Peyer's patch (tissue), 4 donors: ENCODE results near the gene SRA1. TPM values are rescaled to one million over a fixed set of nuclear protein-coding genes. Genes with fewer than 3 reads are reported as not detected.

Experiments used
- DNase-seq, 3 donors: peaks; one replicate each; pipeline ENCODE4 v3.0.0-alpha.2; 2017 to 2019
- H3K27ac ChIP-seq, 4 donors: fragments of 200-600 bp; sonication (generic); one replicate each; pipeline ENCODE4 v1.5.1; 2016 to 2019
- H3K27me3 ChIP-seq, 2 donors: fragments of 200-600 bp; sonication (generic); one replicate each; pipeline ENCODE4 v1.5.1; 2019
- H3K36me3 ChIP-seq, 3 donors: fragments of 200-600 bp; sonication (generic); one replicate each; pipeline ENCODE4 v1.5.1; 2016 to 2019
- H3K4me1 ChIP-seq, 4 donors: fragments of 200-600 bp; sonication (generic); one replicate each; pipeline ENCODE4 v1.5.1; 2016 to 2019
- H3K4me3 ChIP-seq, 4 donors: fragments of 200-600 bp; sonication (generic); 1 replicate in 3 of 4; 2 replicates in 1 of 4; pipeline ENCODE4 v1.5.1; 2016 to 2019; ENCODE audit warnings: mild to moderate bottlenecking in 1 of 4
- H3K9me3 ChIP-seq, 4 donors: fragments of 200-600 bp; sonication (generic); one replicate each; pipeline ENCODE4 v1.5.1; 2016 to 2019; ENCODE audit warnings: mild to moderate bottlenecking in 1 of 4
- CTCF ChIP-seq, 6 experiments: fragments of 450-650 bp in 4 of 6; fragments of 200-600 bp in 2 of 6; sonication (generic) in 1 of 6; IDR thresholded peaks; one replicate each; pipeline ENCODE4 v1.5.1; 2017 to 2019; ENCODE audit warnings: antibody characterized with exemption in 6 of 6, mild to moderate bottlenecking in 3 of 6, moderate library complexity in 1 of 6
- POLR2A ChIP-seq, 2 donors: fragments of 450-650 bp; IDR thresholded peaks; one replicate each; pipeline ENCODE4 v1.5.1; 2017; ENCODE audit warnings: antibody characterized with exemption in 2 of 2, mild to moderate bottlenecking in 2 of 2, moderate library complexity in 2 of 2
- small RNA-seq, 2 donors: library from RNA; depleted of rRNA; stranded (forward); fragments of <200 nt; gene quantifications; one replicate each; pipeline ENCODE3, GENCODE V24; 2016
- total RNA-seq, 4 donors: library from RNA; depleted of rRNA; stranded (reverse); fragments of >200 nt; gene quantifications; one replicate each; pipeline ENCODE4 v1.1.0, GENCODE V29; 2016

Gene SRA1
- total RNA-seq, 4 donors from 2014 or later = 19.8 to 38.6 (median 27.5) TPM

- H3K4me1 ChIP-seq = no peaks in the 10 kb centered on the region
- no peaks in the 10 kb centered on the region for H3K9me3 ChIP-seq
- H3K27me3 ChIP-seq = no peaks in the 10 kb centered on the region
- no peak overlapping the region for H3K4me3 ChIP-seq
- TF ChIP-seq POLR2A (IDR thresholded peaks at IDR 0.05) = no peak
- TF ChIP-seq CTCF (IDR thresholded peaks at IDR 0.05) = no peak
- DNase-seq = no peak
- H3K36me3 ChIP-seq = peaks cover 0 to 39% (median 0%) of the 10 kb centered on the region in 3 donors
- no peak overlapping the region for H3K27ac ChIP-seq
Measured at GRCh38 chr5:140502834-140503233, 54.4 kb downstream of the SRA1 start.

Small RNA genes lying within 50 kb of the gene (small RNA-seq; reads per million reads assigned to genes)
- gene RF00279 = 0 reads per million in 2 donors
- gene RF00443 = 0 reads per million in 2 donors

Other genes with a start within 250 kb of the SRA1 start
- 10 to 100 TPM in 2 of 4 donors, 1 to 10 TPM in 2; 4.1 to 41.0 (median 10.1) TPM for gene HBEGF, start 210.9 kb downstream of the SRA1 start, total RNA-seq
- gene SLC4A9, start 197.3 kb downstream of the SRA1 start, total RNA-seq = 1 to 10 TPM in 1 of 4 donors, under 1 TPM in 2, not detected in 1; 0.38 to 2.5 (median 0.40) TPM
- gene ANKHD1, start 155.6 kb downstream of the SRA1 start, total RNA-seq = 100 to 1,000 TPM; 141 to 236 (median 211) TPM
- gene EIF4EBP3, start 9.8 kb downstream of the SRA1 start, total RNA-seq = 10 to 100 TPM in 3 of 4 donors, not detected in 1; 32.4 to 46.1 (median 32.9) TPM
- gene APBB3, start 7.1 kb upstream of the SRA1 start, total RNA-seq = 10 to 100 TPM; 21.7 to 78.5 (median 62.4) TPM
- 10 to 100 TPM; 41.9 to 51.3 (median 49.9) TPM for gene SLC35A4, start 7.4 kb upstream of the SRA1 start, total RNA-seq
- gene CD14, start 75.7 kb upstream of the SRA1 start, total RNA-seq = 10 to 100 TPM in 2 of 4 donors, 1 to 10 TPM in 2; 3.3 to 16.0 (median 7.4) TPM
- gene TMCO6, start 82.0 kb upstream of the SRA1 start, total RNA-seq = 10 to 100 TPM; 21.9 to 90.9 (median 42.2) TPM
- 10 to 100 TPM; 51.2 to 90.2 (median 69.6) TPM for gene NDUFA2, start 90.2 kb upstream of the SRA1 start, total RNA-seq
- 100 to 1,000 TPM in 1 of 4 donors, 10 to 100 TPM in 3; 40.5 to 167 (median 82.8) TPM for gene IK, start 90.4 kb upstream of the SRA1 start, total RNA-seq
- gene WDR55, start 107.4 kb upstream of the SRA1 start, total RNA-seq = 10 to 100 TPM; 31.3 to 66.8 (median 39.7) TPM
- 1 to 10 TPM in 3 of 4 donors, not detected in 1; 3.7 to 5.0 (median 3.8) TPM for gene DND1, start 116.1 kb upstream of the SRA1 start, total RNA-seq
- 10 to 100 TPM; 24.3 to 55.3 (median 46.1) TPM for gene HARS1, start 133.9 kb upstream of the SRA1 start, total RNA-seq
- gene HARS2, start 134.0 kb upstream of the SRA1 start, total RNA-seq = 10 to 100 TPM; 21.5 to 49.6 (median 42.4) TPM
- gene ZMAT2, start 143.0 kb upstream of the SRA1 start, total RNA-seq = 10 to 100 TPM; 17.3 to 21.7 (median 21.1) TPM
- not detected for gene PCDHA1, start 228.7 kb upstream of the SRA1 start, total RNA-seq
- not detected for gene PCDHA2, start 237.4 kb upstream of the SRA1 start, total RNA-seq
- under 1 TPM in 1 of 4 donors, not detected in 3; 0.27 TPM for gene PCDHA3, start 243.6 kb upstream of the SRA1 start, total RNA-seq
- gene PCDHA4, start 249.6 kb upstream of the SRA1 start, total RNA-seq = 1 to 10 TPM in 1 of 4 donors, under 1 TPM in 1, not detected in 2; 0.54 to 2.6 TPM